GM12891 (cell line): ENCODE data around the gene SLC6A20.
A peak's percentile ranks its signal among the peaks of the same experiment; 100 is the strongest.

ENCODE experiments used
- DNase-seq: peaks from one replicate; pipeline ENCODE4 v3.0.0; 2011; ENCODE audit warnings: low spot score; ENCODE audit not compliant: insufficient read length
- FAIRE-seq: peaks from 2 replicates; lab custom pipeline; 2011; peaks lifted over from hg19 to GRCh38; lab: Jason Lieb, UNC
- PAX5 ChIP-seq: IDR thresholded peaks from 2 replicates; pipeline ENCODE4 v1.6.1; 2011; ENCODE audit warnings: low read length, moderate library complexity, mild to moderate bottlenecking; ENCODE audit not compliant: insufficient read depth, severe bottlenecking
- POLR2A ChIP-seq: IDR thresholded peaks from 2 replicates; pipeline ENCODE4 v1.6.1; 2011; ENCODE audit warnings: low read depth, low read length, control low read depth
- POLR2AphosphoS5 ChIP-seq: IDR thresholded peaks from 2 replicates; pipeline ENCODE4 v1.6.1; 2011; ENCODE audit warnings: low read depth, low read length, control low read depth
- POU2F2 ChIP-seq: IDR thresholded peaks from 2 replicates; pipeline ENCODE4 v1.6.1; 2011; ENCODE audit warnings: low read depth, mild to moderate bottlenecking, control low read depth, low read length, moderate library complexity
- SPI1 ChIP-seq: IDR thresholded peaks from 2 replicates; pipeline ENCODE4 v1.6.1; 2011; ENCODE audit warnings: low read depth, low read length, control low read depth
- TAF1 ChIP-seq: IDR thresholded peaks from 2 replicates; pipeline ENCODE4 v1.6.1; 2011; ENCODE audit warnings: low read depth, low read length, control low read depth

Gene SLC6A20

DNA sequence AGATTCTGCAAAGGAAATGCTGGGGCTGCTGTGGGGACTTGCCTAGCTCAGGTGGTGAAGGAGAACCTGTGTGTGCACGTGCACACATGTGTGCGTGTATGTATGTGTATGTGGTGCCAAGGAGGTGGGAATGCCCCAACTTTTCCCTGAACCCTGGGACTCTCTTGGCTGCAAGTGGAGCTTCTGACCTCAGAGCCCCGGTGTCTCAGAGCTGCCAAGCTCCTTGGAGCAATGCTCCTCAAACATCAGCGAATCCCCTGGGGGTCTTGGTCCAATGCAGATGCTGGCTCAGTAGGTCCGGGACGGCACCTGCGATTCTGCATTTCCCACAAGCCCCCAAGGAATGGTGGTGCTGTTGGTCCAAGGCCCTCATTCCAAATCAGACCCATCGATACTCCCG is 5.8 kb upstream of the SLC6A20 start:
- DNase-seq: no peak
- FAIRE-seq: no peak
- TF ChIP-seq PAX5 (no peak), SPI1 (no peak), POU2F2 (no peak), POLR2A (no peak; the same call in 1 of the 2 replicates), POLR2AphosphoS5 (no peak), TAF1 (no peak)

DNA sequence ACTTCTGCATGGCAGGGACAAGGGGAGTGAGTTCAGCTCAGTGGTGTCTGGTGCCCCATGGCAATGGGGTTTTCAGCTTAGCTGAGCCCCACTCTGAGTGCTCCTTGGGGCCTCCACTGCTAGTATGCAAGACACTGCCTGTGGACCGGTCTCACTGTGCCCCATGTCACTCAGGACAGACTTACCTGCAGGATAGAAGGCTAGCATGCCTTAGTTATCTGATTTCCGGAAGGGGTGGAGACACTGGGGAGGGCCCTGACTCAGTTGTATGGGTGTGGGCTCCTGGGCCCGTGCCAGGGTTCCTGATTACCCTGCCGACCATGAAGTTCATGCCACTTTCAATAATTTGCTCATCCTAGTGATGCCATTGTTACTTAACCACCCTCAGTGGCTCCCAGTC is 4.3 kb upstream of the SLC6A20 start:
- FAIRE-seq (no peak), DNase-seq (no peak)
- TF ChIP-seq PAX5 (no peak), TAF1 (no peak)

DNA sequence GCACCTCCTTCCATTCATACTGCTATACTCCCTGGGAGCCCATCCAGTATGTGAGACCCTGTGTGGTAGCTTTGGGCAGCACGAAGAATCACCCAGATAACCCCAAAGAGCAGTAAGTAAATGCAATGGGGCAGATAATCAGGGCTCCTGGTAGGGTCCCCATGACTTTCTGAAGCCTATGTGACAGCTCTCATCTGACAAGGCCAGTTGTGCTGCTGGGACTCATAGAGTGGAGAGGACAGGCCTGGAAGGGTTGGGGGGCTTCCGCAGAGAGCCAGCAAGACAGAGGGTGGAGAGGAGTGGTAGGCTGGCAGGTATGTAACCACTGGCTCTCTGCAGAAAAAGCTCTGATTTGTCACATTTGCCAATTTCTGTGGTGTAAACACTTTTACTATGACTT is 3.2 kb upstream of the SLC6A20 start:
- FAIRE-seq (no peak), DNase-seq (no peak)
- TF ChIP-seq TAF1 (no peak), PAX5 (no peak), POU2F2 (no peak), POLR2AphosphoS5 (no peak), SPI1 (no peak), POLR2A (no peak; the same call in 1 of the 2 replicates)

DNA sequence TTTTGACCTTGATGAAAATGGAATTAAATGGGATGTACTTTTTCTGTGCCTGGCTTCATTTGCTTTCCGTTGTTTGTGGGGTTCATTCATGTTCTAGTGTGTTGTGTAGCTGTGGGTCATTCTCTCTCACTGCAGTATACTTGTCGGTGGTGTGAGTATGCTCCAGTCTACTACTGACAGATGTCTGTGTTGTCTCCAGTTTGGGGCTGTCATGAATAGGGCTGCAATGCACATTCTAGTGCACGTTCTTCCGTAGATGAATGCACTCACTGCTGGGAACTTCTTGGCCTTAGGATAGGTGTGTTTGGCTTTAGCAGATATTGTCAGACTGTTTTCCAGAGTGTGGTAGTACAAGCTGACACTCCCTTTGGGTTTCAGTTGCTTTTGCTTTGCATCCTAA is 1.7 kb upstream of the SLC6A20 start:
- TF ChIP-seq POLR2AphosphoS5 (no peak), PAX5 (no peak), TAF1 (no peak), SPI1 (no peak), POU2F2 (no peak), POLR2A (no peak)
- FAIRE-seq: no peak
- no peak for DNase-seq

DNA sequence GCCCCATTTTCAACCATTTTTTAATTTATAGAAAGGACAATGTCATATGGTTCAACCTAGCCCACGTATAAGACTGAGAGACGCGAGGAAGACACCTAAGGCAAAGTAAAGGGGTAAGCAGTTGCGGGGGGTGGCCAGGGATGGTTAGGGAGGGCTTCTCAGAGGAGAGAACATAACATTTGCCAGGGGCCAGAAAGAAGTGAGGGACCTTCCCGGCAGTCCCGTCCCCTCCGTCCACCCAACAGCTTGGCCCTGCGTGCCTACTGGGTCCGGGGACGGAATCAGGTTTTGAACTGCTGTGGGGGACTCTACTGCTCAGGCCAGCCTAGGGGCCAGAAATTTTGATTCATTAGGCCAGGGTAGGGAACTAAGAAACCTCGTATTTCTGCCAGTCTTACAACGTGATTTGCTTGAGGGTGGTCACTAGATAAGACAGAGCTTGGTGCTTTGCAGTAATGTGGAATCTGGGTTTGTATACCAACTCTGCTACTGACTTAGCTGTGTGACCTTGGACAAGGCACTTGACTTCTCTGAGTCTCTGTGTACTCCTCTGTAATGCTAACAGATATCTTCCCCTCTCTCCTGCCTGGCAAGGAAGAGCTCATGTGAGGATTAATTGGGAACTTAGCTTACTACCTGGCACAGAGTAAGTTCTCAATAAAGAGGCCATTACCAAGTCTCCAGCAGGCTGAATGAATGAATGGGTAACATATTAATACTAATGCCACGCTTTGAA is 734 bp upstream of the SLC6A20 start:
- DNase-seq: no peak
- TF ChIP-seq POLR2AphosphoS5 (0 out of 2 replicates have a peak, but pooled peaks have one; percentile 18), POLR2A (no peak)
- FAIRE-seq: no peak

DNA sequence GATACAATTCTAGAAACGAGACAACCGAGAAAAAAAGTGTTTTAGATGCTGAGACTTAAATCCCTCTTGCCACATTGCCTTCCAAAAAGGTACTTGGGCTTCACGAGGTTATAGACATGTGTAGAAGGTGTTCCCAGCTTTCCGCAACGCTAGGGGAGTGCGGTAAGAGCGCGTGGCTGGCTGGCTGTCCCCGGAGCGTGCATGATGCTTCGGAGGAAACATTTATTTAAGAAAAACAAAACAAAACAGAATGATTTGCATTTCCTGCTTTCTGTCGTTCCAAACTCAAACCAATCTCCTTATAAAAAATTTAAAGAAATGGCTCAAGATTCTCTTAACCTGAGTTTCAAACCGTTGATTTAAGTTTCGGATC is 841 bp downstream of the SLC6A20 start:
- DNase-seq: no peak
- FAIRE-seq: no peak
- TF ChIP-seq POU2F2 (no peak), SPI1 (no peak), POLR2AphosphoS5 (no peak), TAF1 (no peak), POLR2A (no peak), PAX5 (no peak)

DNA sequence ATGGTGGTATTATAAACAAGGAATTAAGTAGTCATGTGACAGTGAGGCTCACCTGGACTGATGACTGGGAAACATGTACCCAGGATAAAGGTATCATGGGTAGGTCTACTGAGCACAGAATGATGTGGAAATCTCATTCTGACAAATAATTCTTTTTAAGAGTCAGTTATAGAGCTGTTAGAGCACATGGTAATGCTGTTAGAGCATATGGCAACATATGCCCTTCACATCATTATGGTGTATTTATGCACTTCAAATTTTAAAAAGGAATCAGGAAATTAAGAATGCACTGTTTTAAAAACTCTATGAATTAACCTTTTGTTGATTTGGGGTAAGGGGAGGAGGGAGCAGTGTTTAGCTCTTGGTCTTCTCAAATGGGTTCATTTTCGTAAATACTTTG is 1.7 kb downstream of the SLC6A20 start:
- no peak for TF ChIP-seq SPI1
- TF ChIP-seq POLR2A: no peak
- no peak for TF ChIP-seq PAX5
- TF ChIP-seq TAF1: no peak
- no peak for TF ChIP-seq POU2F2
- no peak for TF ChIP-seq POLR2AphosphoS5
- DNase-seq (no peak), FAIRE-seq (no peak)

DNA sequence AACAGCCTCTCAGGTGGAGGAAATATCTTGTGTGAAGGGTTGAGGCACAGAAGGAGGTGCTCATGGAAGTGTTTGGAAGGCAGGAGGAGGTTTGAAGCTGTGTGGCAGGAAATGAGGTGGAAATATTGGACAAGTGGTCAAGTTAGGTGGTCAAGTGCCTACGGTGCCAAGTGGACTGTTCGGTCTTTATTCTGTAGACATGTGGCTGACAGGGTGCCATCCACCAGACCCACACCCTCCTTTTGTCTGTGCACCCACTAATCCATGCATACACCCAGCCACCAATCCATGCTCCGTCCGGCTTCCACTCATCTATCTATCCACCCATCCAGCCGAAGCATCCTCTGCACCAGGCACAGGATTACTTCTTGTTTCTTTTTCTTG is 2.2 kb downstream of the SLC6A20 start:
- TF ChIP-seq POLR2A: no peak
- TF ChIP-seq TAF1: no peak
- no peak for TF ChIP-seq PAX5
- TF ChIP-seq POLR2AphosphoS5: no peak
- no peak for TF ChIP-seq POU2F2
- no peak for TF ChIP-seq SPI1
- no peak for DNase-seq
- no peak for FAIRE-seq

DNA sequence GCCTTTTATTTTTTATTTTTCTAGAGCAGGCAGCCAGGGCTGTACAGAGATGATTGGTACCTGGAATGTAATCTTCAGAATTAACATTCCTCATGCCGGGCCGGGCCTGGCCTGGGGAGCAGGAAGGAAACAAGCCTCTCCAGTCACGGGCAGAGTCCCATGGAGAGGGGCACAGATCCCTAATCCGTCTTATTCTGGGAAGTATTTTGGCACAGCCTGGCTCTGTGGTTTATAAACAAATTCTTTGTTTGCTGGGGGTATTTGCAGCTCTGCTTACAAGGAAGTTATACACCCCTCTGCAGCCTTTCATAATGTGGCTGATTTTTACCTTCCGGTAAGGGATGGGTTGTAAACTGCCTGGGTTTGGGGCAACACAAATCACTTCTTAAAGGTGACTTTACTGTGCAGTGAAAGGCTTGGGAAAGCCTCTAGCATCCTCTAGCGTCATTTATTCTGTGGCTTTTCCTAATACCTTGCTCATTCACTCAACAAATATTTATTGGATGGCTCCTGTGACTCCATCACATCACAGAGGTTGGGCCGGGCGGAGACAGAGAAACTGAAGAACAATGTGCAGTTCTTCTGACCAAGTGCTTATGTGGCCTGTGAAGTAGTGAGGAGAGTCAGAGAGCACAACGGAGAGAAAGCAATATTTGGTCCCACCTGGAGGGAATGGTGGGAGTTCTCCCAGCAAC is 2.7 kb downstream of the SLC6A20 start:
- DNase-seq (no peak), FAIRE-seq (no peak)
- TF ChIP-seq SPI1: no peak
- no peak for TF ChIP-seq PAX5
- no peak for TF ChIP-seq POU2F2
- TF ChIP-seq POLR2A: no peak
- TF ChIP-seq POLR2AphosphoS5: no peak
